Kidney (tissue), 14 donors: ENCODE data around the gene ZCWPW1. TPM values are rescaled to one million over a fixed set of nuclear protein-coding genes. Genes with fewer than 3 reads are reported as not detected.

Experiments used
- DNase-seq, 5 donors: peaks; one replicate each; pipeline ENCODE4 v3.0.0-alpha.2; 2013 to 2020
- FAIRE-seq: peaks from 2 replicates; lab custom pipeline; 2012; peaks lifted over from hg19 to GRCh38; lab: Jason Lieb, UNC
- H3K27ac ChIP-seq, 2 donors: one replicate each; pipeline ENCODE4 v1.7.0; 2013; ENCODE audit warnings: low read depth in 2 of 2, low read length in 2 of 2, inconsistent platforms in 1 of 2
- H3K27me3 ChIP-seq: one replicate; pipeline ENCODE4 v1.7.1; 2013; ENCODE audit warnings: low read length, inconsistent platforms; ENCODE audit not compliant: control insufficient read depth, insufficient read depth
- H3K36me3 ChIP-seq, 3 donors: one replicate each; pipeline versions ENCODE4 v1.7.0 to v1.7.1; 2013; ENCODE audit warnings: low read length in 3 of 3, control low read depth in 1 of 3, inconsistent platforms in 1 of 3; ENCODE audit not compliant: insufficient read depth in 3 of 3, control insufficient read depth in 2 of 3
- H3K4me1 ChIP-seq, 3 donors: one replicate each; pipeline versions ENCODE4 v1.7.0 to v1.7.1; 2013; ENCODE audit warnings: low read length in 3 of 3, inconsistent platforms in 1 of 3, low read depth in 1 of 3; ENCODE audit not compliant: control insufficient read depth in 2 of 3, insufficient read depth in 2 of 3
- H3K4me3 ChIP-seq, 3 donors: one replicate each; pipeline versions ENCODE4 v1.7.0 to v1.8.1; 2013; ENCODE audit warnings: low read length in 3 of 3, control low read depth in 1 of 3, inconsistent platforms in 1 of 3
- H3K9ac ChIP-seq, 3 donors: one replicate each; pipeline versions ENCODE4 v1.7.0 to v1.7.1; 2013; ENCODE audit warnings: low read length in 3 of 3, control low read depth in 1 of 3, inconsistent platforms in 1 of 3
- H3K9me3 ChIP-seq, 3 donors: one replicate each; pipeline versions ENCODE4 v1.7.0 to v1.7.1; 2013; ENCODE audit warnings: low read length in 3 of 3, control low read depth in 1 of 3, inconsistent platforms in 1 of 3; ENCODE audit not compliant: control insufficient read depth in 2 of 3, insufficient read depth in 1 of 3
- CTCF ChIP-seq: IDR thresholded peaks from 3 replicates; pipeline ENCODE4 v1.5.1; 2012; ENCODE audit warnings: mild to moderate bottlenecking, moderate library complexity, borderline replicate concordance; ENCODE audit not compliant: insufficient read depth; ENCODE audit errors: extremely low read depth
- intact Hi-C: fragments of 100-400 bp; cut with DNase I; formaldehyde crosslinking; loops from one replicate; pipeline ENCODE4 v1.11.1; 2022
- polyA plus RNA-seq: library from polyadenylated mRNA; stranded (reverse); fragments of 350-450 nt; fragmentation: Illumina TruSeq; extraction: RNeasy Lipid Tissue Mini Kit (QIAGEN cat#74804); gene quantifications from one replicate; pipeline ENCODE4 v1.2.3, GENCODE V29; 2014; ENCODE audit warnings: low read depth, low replicate concordance; ENCODE audit not compliant: insufficient read depth
- total RNA-seq: library from RNA; stranded (reverse); fragmentation: NEBNext Ultra II Directional; extraction: Animal tissue kit (Norgen Biotek cat#: 25700); gene quantifications from one replicate; pipeline ENCODE4 v1.2.1, GENCODE V29; 2021
- donor health status: control.
- donor health status: control.
- donor health status: control.
- donor health status: control.
- donor health status: control.
- donor health status: DM: yes; HTN: yes; CAD: no.
- donor health status: Normal renal cell carcinoma (clear cell type).

ZCWPW1 gene
- total and polyA plus RNA-seq, 2 donors from 2014 or later, result 3.0 to 7.9 TPM

DNA sequence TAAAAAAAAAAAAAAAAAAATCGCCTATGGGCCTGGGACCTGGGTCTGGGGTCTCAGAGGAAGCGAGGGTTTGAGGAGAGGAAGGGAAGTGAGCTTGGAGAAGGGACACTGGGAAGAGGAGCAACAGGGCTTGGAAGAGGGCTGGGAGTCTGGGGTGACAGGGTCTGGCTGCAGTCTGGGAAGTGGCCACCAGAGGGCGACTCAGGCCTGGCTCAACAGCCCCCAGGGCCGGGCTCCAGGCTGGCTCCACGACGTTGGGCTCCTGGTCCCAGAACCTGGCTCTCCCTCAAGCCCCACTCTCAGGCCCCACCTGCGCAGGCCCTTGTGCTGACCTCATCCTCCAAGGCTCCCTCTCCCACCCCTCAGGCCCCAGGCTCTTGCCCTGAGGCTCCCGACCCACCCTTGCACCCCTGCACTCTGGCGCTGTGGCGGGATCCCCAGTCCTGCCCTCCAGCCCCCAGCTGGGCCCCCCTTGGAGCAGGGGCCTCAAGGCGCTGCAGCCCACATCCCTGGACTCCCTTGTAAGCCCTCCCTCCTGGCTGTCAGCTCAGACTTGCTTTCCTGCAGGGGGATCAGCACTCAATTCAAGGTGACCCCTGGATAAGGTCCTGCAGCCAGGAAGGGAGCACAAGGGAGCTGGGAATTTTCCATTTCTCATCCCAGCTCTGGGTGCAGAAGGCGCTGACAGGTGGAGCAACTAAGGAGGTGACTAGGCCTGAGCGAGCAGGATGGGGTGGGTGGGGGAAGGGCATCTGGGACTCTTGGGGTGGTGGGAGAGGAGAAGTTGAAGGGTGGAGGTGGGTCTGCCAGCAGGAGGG is 40.9 kb upstream of the ZCWPW1 start:
- DNase-seq (peak; percentile 85 to 95 (median 89)), FAIRE-seq (no peak)
- H3K9ac ChIP-seq, result no peak overlapping the region
- peak; percentile 95 for TF ChIP-seq CTCF
- intact Hi-C loops, result loop anchor here (10.0 kb wide), 1 partner anchor 215 kb away; no protein-coding TSS in a partner anchor
- no peaks in the 10 kb centered on the region for H3K9me3 ChIP-seq
- peak overlapping the region; percentile 60 to 65 for H3K27ac ChIP-seq
- peaks cover 0 to 13% (median 0%) of the 10 kb centered on the region in 3 donors for H3K4me1 ChIP-seq
- no peaks in the 10 kb centered on the region for H3K27me3 ChIP-seq
- no peak overlapping the region for H3K4me3 ChIP-seq
- peaks cover 0 to 8% (median 5%) of the 10 kb centered on the region in 3 donors for H3K36me3 ChIP-seq

GRCh38 chr7:100467638-100468373 is 39.3 kb upstream of the ZCWPW1 start:
- H3K36me3 ChIP-seq, result peaks cover 0 to 3% (median 0%) of the 10 kb centered on the region in 3 donors
- H3K27me3 ChIP-seq, result no peaks in the 10 kb centered on the region
- H3K9me3 ChIP-seq, result no peaks in the 10 kb centered on the region
- intact Hi-C loops, result loop anchor here (10.0 kb wide), 1 partner anchor 217 kb away; no protein-coding TSS in a partner anchor
- H3K27ac ChIP-seq, result no peak overlapping the region
- no peak overlapping the region for H3K4me3 ChIP-seq
- FAIRE-seq, result no peak
- no peak overlapping the region for H3K9ac ChIP-seq
- peak in 3 of 5 donors; percentile 42 to 78 (median 56) for DNase-seq
- peaks cover 0 to 8% (median 0%) of the 10 kb centered on the region in 3 donors for H3K4me1 ChIP-seq
- no peak for TF ChIP-seq CTCF

DNA sequence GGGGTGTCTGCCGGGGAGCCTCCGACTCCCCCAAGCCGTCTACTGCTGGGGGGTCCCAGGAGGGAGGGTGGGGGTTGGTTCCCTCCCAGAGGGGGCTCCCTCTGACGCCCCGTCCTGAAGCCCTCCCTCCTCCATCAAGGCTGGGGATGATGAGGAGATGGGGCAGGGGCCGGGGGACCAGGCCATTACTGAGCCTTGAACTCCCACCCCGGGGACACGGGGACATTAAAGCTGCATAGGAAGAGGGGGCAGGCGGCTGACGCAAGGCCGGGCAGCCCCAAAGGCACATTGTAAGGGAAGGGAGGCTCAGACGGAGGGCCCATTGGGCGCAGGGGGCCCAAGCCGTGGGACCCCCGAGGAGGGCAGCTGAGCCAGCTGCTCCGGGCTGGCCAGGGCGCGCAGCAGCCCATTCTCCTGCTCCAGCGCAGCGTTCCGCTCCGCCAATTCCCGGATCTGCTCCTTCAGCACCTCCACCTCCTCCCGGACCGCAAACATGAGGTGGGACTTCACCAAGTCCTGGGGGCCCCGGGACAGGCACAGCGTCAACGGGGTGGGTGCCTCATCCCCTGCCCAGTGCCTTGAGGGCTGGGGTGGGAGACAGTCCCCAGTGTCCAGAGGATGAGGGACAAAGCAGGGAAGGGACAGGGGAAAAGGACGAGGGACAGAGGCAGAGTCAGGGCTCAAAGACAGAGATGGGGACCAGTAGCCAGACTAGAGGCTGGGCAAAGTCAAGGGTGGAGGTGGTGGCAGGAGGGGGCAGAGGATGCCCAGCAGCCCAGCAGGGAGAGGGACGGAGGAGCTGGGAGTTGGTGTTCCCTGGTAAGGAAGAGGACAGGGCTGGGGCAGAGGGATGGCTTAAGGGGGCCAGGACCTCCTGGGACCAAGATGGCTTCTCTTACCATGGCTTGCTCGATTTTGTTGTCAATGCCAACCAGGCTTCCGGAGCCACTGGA is 38.4 kb upstream of the ZCWPW1 start:
- Histone ChIP-seq H3K27ac (no peak overlapping the region), H3K36me3 (peaks cover 0 to 3% (median 0%) of the 10 kb centered on the region in 3 donors), H3K9ac (no peak overlapping the region), H3K4me1 (peaks cover 0 to 6% (median 0%) of the 10 kb centered on the region in 3 donors), H3K4me3 (no peak overlapping the region), H3K27me3 (no peaks in the 10 kb centered on the region), H3K9me3 (no peaks in the 10 kb centered on the region)
- TF ChIP-seq CTCF, result no peak
- intact Hi-C loops, result loop anchor here (10.0 kb wide), 1 partner anchor 218 kb away; no protein-coding TSS in a partner anchor
- peak in 1 of 5 donors; percentile 58 for DNase-seq
- no peak for FAIRE-seq
